Ureter (tissue), 1 donor: ENCODE data around the gene ECEL1. TPM values are rescaled to one million over a fixed set of nuclear protein-coding genes. Genes with fewer than 3 reads are reported as not detected.
"Not testable (repeated sequence)": the region's sequence is repeated elsewhere in the genome, so short reads cannot be mapped to it uniquely, and the experiment has no call there.

ENCODE experiments used
- DNase-seq: peaks from one replicate; pipeline ENCODE4 v3.0.0-alpha.2; 2020; ENCODE audit warnings: low spot score
- total RNA-seq: library from RNA; stranded (reverse); gene quantifications from one replicate; pipeline ENCODE4 v1.2.4, GENCODE V29; 2023
- donor health status: DM: yes; HTN: yes; CAD: no.

ECEL1 gene
- 0.39 TPM for total RNA-seq

DNA sequence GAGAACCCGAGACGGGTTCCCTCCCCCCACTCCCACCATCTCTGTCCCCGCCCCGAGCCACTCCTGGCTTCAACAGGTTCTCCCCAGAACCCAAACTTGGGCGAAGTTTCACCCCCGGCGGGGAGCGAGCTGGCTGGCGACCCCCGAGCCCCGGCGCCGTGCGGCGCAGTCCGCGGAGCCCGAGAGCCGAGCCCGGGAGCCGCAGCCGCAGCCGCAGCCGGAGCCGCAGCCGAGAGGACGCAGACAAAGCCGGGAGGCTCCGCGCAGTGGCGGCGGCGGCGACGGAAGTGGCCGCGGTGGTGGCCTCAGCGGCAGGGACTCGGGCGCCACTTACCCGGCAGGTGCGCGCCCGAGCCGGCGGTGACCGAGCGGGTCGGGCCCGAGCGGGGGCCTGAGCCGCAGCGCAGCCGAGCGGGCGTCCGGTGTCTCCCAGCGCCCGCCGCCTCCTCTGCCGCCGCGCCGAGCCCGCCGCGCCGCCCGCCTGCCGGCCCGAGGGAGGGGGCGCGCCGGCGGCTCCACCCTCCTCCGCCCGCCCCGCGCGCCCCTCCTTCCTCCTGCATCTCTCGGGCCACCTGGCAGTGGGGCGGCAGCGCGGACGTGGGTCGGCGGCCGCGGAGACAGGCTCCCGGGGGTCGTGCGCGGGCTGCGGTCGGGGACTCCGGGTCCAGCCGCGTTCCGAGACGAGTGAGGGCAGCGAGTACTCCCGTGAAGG is at the start of gene ECEL1:
TSS of gene ECEL1 (minus strand) at position 450 of the 712 bp plus-strand sequence. CDS start 1,181 bp downstream, outside the sequence.
- DNase-seq = no peak

DNA sequence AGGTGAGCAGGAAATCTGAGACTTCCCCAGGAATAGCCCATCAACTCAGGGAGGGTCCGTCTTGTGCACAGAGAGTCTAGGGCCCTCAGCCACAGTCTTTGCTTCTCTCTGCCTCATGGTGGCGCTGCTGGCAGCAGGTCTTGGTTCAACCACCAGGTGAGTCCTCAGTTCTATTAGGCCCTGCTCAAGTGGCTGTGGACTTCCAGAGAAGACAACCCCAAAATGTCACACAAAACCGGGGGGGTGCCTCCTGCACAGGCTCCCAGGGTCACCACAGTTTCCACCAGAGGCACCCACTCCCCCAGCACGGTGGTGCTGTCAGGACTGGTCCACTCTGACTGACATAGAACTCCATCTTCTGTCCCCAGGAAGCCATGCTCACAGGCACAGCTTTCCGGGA is 49.4 kb upstream of the ECEL1 start:
- no peak for DNase-seq

DNA sequence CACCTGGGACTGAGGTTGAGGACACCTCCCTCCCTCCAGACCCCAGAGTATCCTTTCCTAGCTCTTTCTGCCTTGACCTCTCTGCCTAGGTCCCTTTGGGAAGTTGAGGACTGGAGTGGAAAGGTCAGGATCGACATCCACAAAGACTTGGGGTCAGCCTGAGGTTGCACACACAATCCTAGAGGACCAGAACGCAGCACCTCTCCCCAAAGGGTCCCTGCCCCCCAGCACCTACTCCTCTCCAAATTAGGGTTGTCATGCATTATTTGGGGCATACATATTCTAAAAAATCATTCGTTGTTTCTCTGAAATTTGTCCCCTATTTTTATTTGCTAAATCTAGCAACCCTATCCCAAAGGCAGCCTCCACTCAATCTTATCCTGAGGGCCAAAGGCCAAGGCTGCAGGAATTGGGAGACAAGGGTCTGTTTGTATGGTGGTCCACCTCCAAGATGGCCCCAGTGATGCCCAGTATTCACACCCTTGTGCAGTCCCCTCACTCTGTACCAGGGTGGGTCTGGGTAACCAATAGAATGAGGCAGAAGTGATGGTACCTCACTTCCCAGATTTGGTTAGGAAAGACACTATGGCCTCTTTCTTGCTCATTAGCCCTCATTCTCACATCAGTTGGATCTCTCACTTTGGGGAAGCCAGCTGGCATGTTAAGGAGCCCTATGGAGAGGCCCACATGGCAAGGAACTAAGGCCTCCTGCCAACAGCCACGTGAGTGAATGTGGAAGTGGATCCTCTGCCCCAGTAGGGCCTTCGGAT is 48.3 kb upstream of the ECEL1 start:
- no peak for DNase-seq

DNA sequence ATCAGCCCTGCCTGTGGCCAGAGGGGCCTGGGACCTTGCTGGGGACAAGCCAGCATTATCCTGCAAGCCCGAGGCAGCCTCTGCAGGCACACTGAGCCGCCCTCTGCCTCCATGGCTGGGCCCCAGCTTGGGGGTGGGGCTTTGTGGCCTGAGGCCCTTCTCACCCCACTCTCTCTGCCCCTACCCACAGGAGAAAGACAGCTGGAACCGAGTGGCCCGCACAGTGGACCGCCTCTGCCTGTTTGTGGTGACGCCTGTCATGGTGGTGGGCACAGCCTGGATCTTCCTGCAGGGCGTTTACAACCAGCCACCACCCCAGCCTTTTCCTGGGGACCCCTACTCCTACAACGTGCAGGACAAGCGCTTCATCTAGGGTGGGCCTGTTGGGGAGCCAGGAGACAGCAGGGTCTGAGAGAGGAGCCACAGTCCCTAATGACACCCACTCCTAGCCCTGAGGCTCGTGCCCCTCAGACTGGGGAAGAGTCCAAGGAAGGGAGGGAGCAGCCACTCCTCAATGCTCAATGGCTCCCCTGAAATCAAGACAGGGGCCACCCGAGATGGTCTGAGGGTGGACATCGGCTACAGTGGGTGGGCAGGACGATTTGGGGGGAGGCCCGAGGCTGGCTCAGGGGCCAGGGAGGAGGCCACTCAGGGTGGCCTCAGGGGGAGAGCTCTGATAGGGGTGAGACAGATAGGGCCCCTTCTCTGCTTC is 47.5 kb upstream of the ECEL1 start:
- DNase-seq = no peak

DNA sequence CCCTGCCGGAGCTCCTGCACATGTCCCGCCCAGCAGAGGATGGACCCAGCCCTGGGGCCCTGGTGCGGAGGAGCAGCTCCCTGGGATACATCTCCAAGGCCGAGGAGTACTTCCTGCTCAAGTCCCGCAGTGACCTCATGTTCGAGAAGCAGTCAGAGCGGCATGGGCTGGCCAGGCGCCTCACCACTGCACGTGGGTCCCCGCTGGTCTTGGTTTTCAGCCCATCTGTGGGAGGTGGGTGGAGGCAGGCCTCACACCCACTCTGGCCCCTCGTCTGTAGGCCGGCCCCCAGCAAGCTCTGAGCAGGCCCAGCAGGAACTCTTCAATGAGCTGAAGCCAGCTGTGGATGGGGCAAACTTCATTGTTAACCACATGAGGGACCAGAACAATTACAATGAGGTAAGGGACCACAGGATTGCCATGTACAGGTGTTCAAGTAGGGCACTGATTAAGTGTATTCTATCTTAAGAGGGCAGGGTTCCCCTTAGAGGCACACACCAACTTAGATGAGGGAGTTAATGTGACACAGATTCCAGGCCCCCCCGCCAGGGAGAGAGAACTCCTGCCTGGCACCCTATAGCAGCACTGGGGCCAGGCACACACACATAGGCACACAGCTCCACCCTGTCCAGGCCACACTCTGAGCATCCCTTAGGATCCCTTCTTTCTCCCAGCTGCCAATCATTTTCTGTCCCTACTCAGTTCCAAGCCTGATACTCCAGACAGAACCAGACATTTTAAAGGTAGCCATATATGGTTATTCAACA is 46.5 kb upstream of the ECEL1 start:
- DNase-seq = no peak

GRCh38 chr2:232532821-232533220 is 45.2 kb upstream of the ECEL1 start:
- DNase-seq = not testable (repeated sequence)

DNA sequence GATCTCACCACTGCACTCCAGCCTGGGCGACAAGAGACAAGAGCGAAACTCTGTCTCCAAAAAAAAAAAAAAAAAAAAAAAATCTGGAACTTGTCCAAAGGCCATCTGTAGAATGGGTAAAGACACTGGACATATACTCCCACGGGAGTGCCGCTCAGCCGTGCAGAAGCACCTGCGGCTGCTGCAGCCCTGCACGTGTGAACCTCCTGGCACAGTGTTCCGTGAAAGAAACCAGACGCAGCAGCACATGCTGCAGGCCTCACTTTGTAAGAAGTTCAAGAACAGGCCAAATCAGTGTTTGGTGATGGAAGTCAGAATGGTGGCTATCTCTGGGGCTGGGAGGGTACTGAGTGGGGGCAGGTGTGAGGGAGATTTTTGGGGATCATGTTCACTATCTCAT is 44.8 kb upstream of the ECEL1 start:
- no peak for DNase-seq

DNA sequence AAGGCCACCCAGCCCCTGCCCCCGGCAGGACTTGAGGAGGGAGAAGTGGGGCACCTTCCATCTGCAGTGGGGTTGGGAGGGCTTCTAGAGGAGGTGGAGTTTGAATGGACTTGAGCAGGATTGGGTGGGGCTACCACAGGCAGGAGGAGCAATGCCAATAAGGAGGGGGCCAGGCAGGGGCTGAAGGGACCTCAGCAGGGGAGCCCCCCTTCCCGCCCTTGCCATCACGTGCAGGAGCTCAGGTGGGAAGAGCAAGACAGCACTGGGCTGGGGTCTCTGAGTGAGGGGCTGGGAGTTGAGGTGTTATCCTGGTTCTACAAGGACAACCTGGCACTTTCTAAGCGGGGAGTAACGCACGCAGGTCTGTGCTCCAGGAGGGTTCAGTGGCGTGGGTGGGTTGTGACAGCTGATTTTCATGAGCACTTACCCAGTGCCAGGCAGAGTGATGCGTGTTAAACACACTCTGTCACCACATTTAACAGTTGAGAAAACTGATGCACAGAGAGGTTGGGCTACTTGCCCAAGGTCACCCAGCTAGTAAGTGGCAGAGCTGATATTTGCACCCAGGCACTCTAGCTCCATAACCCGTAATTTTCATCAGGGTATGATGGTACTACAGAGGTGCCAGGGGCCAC is 43.1 kb upstream of the ECEL1 start:
- DNase-seq = no peak

DNA sequence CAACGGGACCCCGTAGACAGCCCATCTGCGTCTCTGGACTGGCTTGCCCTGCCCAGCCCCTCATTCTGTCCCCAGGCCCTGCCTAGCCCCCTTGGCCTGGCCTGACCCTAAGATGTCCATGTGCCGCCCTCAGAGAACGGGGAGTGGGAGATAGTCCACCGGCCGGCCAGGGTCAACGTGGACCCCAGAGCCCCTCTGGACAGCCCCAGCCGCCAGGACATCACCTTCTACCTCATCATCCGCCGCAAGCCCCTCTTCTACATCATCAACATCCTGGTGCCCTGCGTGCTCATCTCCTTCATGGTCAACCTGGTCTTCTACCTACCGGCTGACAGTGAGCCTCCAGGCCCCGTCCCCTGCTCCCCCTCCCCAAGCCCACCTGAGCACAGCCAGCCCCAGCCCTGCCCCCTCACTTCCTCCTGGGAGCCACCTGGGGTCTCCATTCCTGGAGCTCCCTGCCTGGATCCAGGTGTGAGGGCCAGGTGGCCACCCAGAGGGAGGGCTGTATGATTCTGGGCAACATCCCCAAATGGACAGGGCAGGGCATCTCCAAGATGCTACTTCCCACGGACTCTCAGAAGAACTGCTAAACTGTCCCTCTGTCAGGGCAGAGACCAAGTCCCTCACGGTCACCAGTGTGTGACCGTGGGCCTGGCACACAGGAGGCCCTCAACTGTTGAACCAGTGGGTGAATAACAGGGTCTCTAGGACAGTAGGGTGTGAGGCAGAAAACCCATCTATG is 42.3 kb upstream of the ECEL1 start:
- no peak for DNase-seq

GRCh38 chr2:232528746-232529460 is 41.3 kb upstream of the ECEL1 start:
- DNase-seq = no peak

DNA sequence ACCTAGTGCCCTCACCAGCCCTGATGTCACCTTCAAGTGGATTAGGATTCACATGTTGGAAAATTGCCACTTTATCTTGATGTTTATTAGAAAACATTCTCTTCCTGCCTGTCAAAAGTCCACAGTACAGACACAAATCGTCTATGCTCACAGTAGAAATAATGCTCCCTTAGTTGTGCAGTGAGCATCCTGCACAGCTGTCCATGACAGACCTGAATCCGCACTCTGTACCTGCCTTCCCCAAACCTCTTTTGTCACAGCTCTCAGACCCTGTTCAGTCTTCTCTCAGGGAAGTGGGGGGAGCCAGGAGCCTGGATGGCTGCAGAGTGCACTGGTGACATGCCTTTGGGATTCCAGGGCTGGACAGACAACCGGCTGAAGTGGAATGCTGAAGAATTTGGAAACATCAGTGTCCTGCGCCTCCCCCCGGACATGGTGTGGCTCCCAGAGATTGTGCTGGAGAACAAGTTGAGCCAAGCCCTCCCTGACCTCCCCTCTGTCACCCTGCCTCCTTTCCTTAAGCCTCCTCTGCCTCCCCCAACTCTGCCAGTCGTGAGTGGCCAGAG is 40.4 kb upstream of the ECEL1 start:
- DNase-seq = no peak

GRCh38 chr2:232526372-232526941 is 38.8 kb upstream of the ECEL1 start:
- no peak for DNase-seq

- no peak for DNase-seq
Observed at GRCh38 chr2:232525791-232526371, 38.2 kb upstream of the ECEL1 start, which contains the start of gene CHRND. Gene CHRND, plus strand, starts transcription at chr2:232526160. Its CDS starts 56 bp downstream, at chr2:232526216.

GRCh38 chr2:232525199-232525598 is 37.6 kb upstream of the ECEL1 start:
- no peak for DNase-seq

DNA sequence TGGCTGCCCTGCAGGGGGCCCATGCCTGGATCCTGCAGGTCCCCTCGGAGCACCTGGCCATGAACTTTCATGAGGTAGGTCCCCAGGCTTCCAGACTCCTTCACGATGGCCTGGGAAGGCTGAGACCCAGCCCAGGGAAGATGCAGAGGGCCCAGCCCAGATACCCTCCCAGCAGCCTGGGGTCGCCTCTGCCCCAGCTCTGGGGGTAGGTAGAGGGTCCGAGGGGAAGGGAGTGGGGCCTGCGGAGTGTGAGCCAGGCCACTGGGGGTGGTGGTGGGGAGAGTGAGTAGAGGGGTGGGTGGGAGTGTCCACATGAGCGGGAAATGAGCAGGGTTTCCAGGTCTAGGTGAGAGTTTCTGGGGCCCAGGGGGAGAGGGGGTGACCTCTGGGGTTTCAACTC is 37.1 kb upstream of the ECEL1 start:
- no peak for DNase-seq

DNA sequence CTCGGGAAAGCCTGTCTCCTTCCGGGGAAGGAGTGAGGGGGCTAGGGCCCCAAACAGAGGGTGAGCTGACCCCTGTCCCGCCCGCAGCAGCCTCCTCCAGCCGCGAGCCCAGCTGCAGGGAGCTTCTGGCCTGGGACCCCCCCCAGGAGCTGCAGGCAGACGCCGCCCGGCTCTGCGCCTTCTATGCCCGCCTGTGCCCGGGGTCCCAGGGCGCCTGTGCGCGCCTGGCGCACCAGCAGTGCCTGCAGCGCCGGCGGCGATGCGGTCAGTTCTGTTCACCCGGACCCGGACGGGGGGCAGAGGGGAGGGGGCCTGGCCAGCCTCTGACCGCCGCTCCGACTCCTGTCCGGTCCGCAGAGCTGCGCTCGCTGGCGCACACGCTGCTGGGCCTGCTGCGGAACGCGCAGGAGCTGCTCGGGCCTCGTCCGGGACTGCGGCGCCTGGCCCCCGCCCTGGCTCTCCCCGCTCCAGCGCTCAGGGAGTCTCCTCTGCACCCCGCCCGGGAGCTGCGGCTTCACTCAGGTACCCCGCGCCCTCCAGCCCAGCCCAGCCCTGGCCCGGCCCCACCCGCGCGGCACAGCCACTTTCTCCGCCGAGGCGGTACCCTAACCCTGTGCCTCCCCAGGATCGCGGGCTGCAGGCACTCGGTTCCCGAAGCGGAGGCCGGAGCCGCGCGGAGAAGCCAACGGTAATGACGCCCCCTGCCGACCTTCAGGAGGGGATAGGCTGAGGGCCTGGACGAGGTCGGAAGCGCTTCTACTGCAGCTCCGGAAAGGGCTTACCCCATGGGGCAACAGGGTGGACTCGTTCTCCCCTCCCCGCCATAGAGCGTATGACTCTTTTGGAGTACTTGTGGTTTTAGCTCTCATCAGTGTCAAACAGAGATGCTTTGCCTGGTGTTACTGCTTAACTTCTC is 36.3 kb upstream of the ECEL1 start:
- DNase-seq = no peak

DNA sequence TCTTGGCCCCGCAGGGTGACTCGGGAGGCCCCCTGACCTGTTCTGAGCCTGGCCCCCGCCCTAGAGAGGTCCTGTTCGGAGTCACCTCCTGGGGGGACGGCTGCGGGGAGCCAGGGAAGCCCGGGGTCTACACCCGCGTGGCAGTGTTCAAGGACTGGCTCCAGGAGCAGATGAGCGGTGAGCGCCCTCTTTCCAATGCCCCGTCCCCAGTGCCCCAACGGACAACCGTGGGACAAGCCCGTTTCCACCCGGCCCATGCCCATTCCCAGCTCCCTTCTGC is 35.7 kb upstream of the ECEL1 start:
- no peak for DNase-seq
